Mesothelial cell of epicardium (in vitro differentiated cells): ENCODE data around the gene THOC2. TPM values are rescaled to one million over a fixed set of nuclear protein-coding genes. Genes with fewer than 3 reads are reported as not detected.

ENCODE experiments used
- DNase-seq, 2 experiments: peaks; one replicate each; pipeline ENCODE4 v3.0.0; 2021; ENCODE audit warnings: low spot score in 2 of 2; ENCODE audit not compliant: unreplicated experiment in 2 of 2
- H3K27ac Mint-ChIP-seq: 2 replicates; pipeline ENCODE4 v1.8.0; 2021; ENCODE audit warnings: mixed read lengths
- H3K27me3 Mint-ChIP-seq: 2 replicates; pipeline ENCODE4 v1.8.0; 2021; ENCODE audit warnings: low read depth, mixed read lengths
- H3K36me3 Mint-ChIP-seq: 2 replicates; pipeline ENCODE4 v1.8.0; 2021; ENCODE audit warnings: mixed read lengths
- H3K4me1 Mint-ChIP-seq: 2 replicates; pipeline ENCODE4 v1.8.0; 2021; ENCODE audit warnings: mixed read lengths
- H3K4me3 Mint-ChIP-seq: 2 replicates; pipeline ENCODE4 v1.8.0; 2021; ENCODE audit warnings: mild to moderate bottlenecking, moderate library complexity, mixed read lengths
- H3K9me3 Mint-ChIP-seq: 2 replicates; pipeline ENCODE4 v1.8.0; 2021; ENCODE audit warnings: mixed read lengths
- CTCF ChIP-seq: fragments of 200-600 bp; sonication (generic); IDR thresholded peaks from one replicate; pipeline ENCODE4 v1.5.0; 2021; ENCODE audit warnings: antibody characterized with exemption; ENCODE audit not compliant: unreplicated experiment
- total RNA-seq: library from RNA; stranded (reverse); gene quantifications from 3 replicates; pipeline ENCODE4 v1.2.1, GENCODE V29; 2021

THOC2 gene
- total RNA-seq, 1 donor from 2014 or later, result 117 TPM

- peaks cover 37% of the 10 kb centered on the region for H3K9me3 Mint-ChIP-seq
- H3K27me3 Mint-ChIP-seq, result no peaks in the 10 kb centered on the region
- no peak for DNase-seq
- no peaks in the 10 kb centered on the region for H3K4me1 Mint-ChIP-seq
- no peak for TF ChIP-seq CTCF
- no peak overlapping the region for H3K4me3 Mint-ChIP-seq
- peaks cover 2% of the 10 kb centered on the region for H3K36me3 Mint-ChIP-seq
- no peak overlapping the region for H3K27ac Mint-ChIP-seq
Observed at GRCh38 chrX:123563167-123563566, 169.7 kb downstream of the THOC2 start.

- Mint-ChIP-seq H3K9me3 (peaks cover 34% of the 10 kb centered on the region), H3K27me3 (no peaks in the 10 kb centered on the region), H3K4me1 (no peaks in the 10 kb centered on the region), H3K36me3 (peaks cover 2% of the 10 kb centered on the region), H3K27ac (no peak overlapping the region), H3K4me3 (no peak overlapping the region)
- DNase-seq, result no peak
- TF ChIP-seq CTCF, result no peak
Observed at GRCh38 chrX:123562342-123563146, 170.3 kb downstream of the THOC2 start.

- Mint-ChIP-seq H3K4me1 (no peaks in the 10 kb centered on the region), H3K4me3 (no peak overlapping the region), H3K27ac (no peak overlapping the region), H3K27me3 (no peaks in the 10 kb centered on the region), H3K36me3 (peaks cover 2% of the 10 kb centered on the region), H3K9me3 (peaks cover 28% of the 10 kb centered on the region)
- DNase-seq, result no peak
- TF ChIP-seq CTCF, result no peak
Observed at GRCh38 chrX:123561439-123562215, 171.2 kb downstream of the THOC2 start.

GRCh38 chrX:123550829-123551228, 182.0 kb downstream of the THOC2 start:
- H3K27ac Mint-ChIP-seq, result no peak overlapping the region
- no peaks in the 10 kb centered on the region for H3K4me1 Mint-ChIP-seq
- no peak overlapping the region for H3K4me3 Mint-ChIP-seq
- no peaks in the 10 kb centered on the region for H3K27me3 Mint-ChIP-seq
- no peak for TF ChIP-seq CTCF
- peaks cover 41% of the 10 kb centered on the region for H3K9me3 Mint-ChIP-seq
- no peaks in the 10 kb centered on the region for H3K36me3 Mint-ChIP-seq
- DNase-seq, result no peak

Other genes with a start within 250 kb of the THOC2 start
- gene XIAP, start 127.0 kb upstream of the THOC2 start, total RNA-seq, result 38.1 to 45.6 TPM (median 42.4 TPM) in 3 replicates
- 57.7 to 67.0 TPM (median 62.8 TPM) in 3 replicates for gene STAG2, start 228.7 kb upstream of the THOC2 start, total RNA-seq